GM12891 (cell line): ENCODE data around the gene LYPD6.

ENCODE experiments used
- PAX5 ChIP-seq: IDR thresholded peaks from 2 replicates; pipeline ENCODE4 v1.6.1; 2011; ENCODE audit warnings: low read length, moderate library complexity, mild to moderate bottlenecking; ENCODE audit not compliant: insufficient read depth, severe bottlenecking
- POLR2A ChIP-seq: IDR thresholded peaks from 2 replicates; pipeline ENCODE4 v1.6.1; 2011; ENCODE audit warnings: low read depth, low read length, control low read depth

- TF ChIP-seq PAX5 (no peak), POLR2A (no peak)
Measured at GRCh38 chr2:149438330-149438960, 108.1 kb downstream of the LYPD6 start.
